Stomach smooth muscle (tissue), 2 donors: Measurements from ENCODE around the gene NDRG2.
"Not testable (repeated sequence)": the region's sequence is repeated elsewhere in the genome, so short reads cannot be mapped to it uniquely, and the experiment has no call there.

ENCODE experiments used
- H3K27ac ChIP-seq: one replicate; pipeline ENCODE4 v1.7.0; 2013; ENCODE audit warnings: mild to moderate bottlenecking, low read length, inconsistent platforms
- H3K27me3 ChIP-seq, 2 donors: one replicate each; pipeline ENCODE4 v1.7.0; 2013; ENCODE audit warnings: low read length in 2 of 2; ENCODE audit not compliant: insufficient read depth in 2 of 2, control insufficient read depth in 1 of 2
- H3K36me3 ChIP-seq, 2 donors: one replicate each; pipeline ENCODE4 v1.7.0; 2013; ENCODE audit warnings: low read length in 2 of 2; ENCODE audit not compliant: control insufficient read depth in 2 of 2, insufficient read depth in 2 of 2
- H3K4me1 ChIP-seq: one replicate; pipeline ENCODE4 v1.7.0; 2013; ENCODE audit warnings: low read length; ENCODE audit not compliant: control insufficient read depth, insufficient read depth
- H3K4me3 ChIP-seq, 2 donors: one replicate each; pipeline ENCODE4 v1.7.0; 2013; ENCODE audit warnings: low read length in 2 of 2
- H3K9ac ChIP-seq, 2 donors: one replicate each; pipeline ENCODE4 v1.7.0; 2013; ENCODE audit warnings: low read length in 2 of 2, mild to moderate bottlenecking in 1 of 2
- H3K9me3 ChIP-seq, 2 donors: one replicate each; pipeline ENCODE4 v1.7.0; 2013; ENCODE audit warnings: low read length in 2 of 2; ENCODE audit not compliant: control insufficient read depth in 2 of 2
- donor health status: healthy.
- donor health status: Pancreatic carcinoma.

Gene NDRG2

DNA sequence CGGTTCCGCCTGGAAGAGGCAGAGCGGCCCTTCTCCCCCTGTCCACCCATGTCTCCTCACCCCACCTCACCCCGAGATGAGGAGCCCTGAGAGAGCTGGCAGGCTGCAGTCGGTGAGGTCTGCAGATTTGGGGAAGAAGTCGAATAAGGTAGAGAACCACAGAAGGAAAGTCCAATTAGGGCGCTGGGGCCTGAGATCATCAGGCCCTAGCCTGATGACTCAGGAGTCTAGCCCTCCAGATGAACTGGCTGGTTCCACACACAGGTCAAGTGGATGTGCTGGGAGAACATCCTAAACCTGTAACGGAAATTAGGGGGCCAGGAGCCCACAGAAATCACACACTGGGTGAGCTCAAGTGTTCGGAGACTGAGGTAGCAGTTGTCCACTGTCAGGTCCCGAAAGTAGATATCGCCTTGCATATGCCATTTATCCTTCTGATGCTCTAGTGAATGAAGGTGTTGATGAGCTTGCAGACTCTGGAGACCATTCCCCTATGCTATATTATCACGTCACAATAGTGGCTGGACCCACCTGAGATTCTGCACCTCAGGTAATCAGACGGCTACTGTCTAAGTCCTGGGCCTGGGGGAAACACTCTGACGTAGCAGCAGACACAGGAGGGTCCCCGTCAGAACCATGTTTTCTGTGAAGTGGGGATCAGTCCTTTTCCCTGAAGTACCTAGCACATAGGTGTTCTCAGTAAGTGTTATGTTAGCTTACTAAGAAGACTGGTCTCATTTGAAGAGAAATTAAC is 36.0 kb downstream of the NDRG2 start:
- Histone ChIP-seq H3K4me3 (peak overlapping the region in 1 of 2 donors; percentile 99), H3K4me1 (peaks cover 19% of the 10 kb centered on the region), H3K9ac (peak overlapping the region; percentile 7 to 79), H3K9me3 (no peaks in the 10 kb centered on the region), H3K36me3 (peaks cover 15 to 17% of the 10 kb centered on the region in 2 donors), H3K27me3 (no peaks in the 10 kb centered on the region), H3K27ac (peak overlapping the region; percentile 81)

DNA sequence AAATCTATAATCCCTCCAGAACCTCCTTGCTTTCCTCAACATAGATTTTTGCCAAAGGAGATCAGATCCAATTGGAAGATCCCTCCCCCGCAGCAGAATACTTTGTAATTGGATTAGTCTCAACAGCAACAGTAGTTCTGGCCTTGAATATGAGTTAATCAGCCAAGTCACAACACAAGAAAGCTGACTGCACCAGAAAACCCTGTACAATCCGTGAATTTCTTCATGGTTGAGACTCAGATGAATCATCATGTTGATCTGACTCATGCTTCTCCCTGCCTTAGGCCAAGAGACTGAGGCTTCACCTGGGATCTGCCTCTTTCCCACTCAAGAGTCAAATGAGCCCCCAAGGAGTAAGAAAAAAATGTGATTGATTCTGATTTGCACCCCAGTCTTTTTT is 38.0 kb downstream of the NDRG2 start:
- Histone ChIP-seq H3K9ac (no peak overlapping the region), H3K9me3 (no peaks in the 10 kb centered on the region), H3K27me3 (no peaks in the 10 kb centered on the region), H3K27ac (no peak overlapping the region), H3K4me1 (peaks cover 17% of the 10 kb centered on the region), H3K36me3 (peaks cover under 1% of the 10 kb centered on the region in 2 donors), H3K4me3 (no peak overlapping the region)

DNA sequence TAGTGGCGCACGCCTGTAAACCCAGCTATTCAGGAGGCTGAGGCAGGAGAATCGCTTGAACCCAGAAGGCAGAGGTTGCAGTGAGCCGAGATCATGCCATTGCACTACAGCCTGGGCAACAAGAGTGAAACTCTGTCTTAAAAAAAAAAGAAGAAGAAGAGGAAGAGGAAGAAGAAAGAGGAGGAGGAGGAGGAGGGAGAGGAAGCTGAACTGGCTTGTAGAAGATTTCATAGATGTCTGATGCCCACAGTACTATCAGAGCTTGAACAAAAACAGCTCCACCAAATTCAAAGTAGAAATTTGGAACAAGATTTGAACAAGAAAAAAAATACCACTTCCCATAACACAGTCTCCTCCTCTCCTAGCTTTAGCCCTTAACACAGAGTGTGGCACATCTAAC is 39.2 kb downstream of the NDRG2 start:
- H3K4me1 ChIP-seq = peaks cover 10% of the 10 kb centered on the region
- not testable (repeated sequence) for H3K27ac ChIP-seq, H3K9ac ChIP-seq, H3K27me3 ChIP-seq, H3K36me3 ChIP-seq, H3K4me3 ChIP-seq, H3K9me3 ChIP-seq

DNA sequence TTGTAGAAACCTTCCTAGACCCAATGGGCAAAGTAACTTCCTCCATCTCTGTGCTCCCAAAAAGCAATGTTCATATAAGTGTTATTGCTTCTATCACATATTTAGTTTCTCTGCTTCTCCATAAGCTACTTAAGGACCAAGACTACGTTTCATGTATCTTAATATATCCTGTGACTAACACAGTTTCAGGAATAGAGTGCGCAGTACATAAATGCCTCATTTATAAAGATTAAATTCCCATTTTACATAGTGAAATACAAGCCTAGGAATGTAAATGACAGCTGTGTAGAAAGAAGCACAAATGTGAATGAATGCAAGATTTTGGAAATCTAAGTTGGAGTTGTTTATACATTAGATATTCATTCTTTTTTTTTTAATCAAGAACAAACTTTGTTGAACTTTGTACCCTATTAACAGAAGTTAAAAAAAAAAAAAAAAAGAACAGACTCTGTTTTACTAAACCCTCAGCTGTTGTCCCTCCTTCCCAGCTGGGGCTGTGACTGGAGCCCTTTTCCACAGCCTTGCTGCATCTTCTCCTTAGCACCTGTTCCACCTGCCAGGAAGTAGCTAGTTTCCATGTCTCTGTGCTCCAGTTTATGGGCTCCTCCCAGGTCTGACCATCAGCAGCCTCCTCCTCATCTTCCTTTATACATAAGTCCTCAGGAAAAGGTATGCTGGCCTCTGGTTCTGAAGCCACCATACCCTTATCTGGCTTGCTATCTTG is 42.1 kb downstream of the NDRG2 start:
- no peaks in the 10 kb centered on the region for H3K27me3 ChIP-seq
- no peaks in the 10 kb centered on the region for H3K4me1 ChIP-seq
- H3K9me3 ChIP-seq = no peaks in the 10 kb centered on the region
- H3K36me3 ChIP-seq = no peaks in the 10 kb centered on the region
- no peak overlapping the region for H3K27ac ChIP-seq
- H3K4me3 ChIP-seq = no peak overlapping the region
- H3K9ac ChIP-seq = no peak overlapping the region

DNA sequence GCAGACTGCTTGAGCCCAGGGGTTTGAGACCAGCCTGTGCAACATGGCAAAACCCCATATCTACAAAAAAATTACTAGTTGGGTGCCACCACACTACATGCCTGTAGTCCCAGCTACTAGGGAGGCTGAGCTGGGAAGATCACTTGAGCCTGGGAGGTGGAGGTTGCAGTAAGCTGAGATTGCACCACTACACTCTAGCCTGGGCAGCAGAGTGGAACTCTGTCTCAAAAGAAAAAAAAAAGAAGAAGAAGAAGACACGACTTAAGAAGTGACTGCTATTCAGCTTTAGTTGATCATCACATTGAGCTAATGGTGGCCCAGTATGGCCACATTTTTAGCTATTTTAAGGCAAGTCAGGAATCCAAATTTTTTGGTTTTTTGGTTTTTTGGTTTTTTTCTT is 44.0 kb downstream of the NDRG2 start:
- Histone ChIP-seq H3K4me1 (no peaks in the 10 kb centered on the region), H3K36me3 (no peaks in the 10 kb centered on the region), H3K9me3 (no peaks in the 10 kb centered on the region), H3K27me3 (no peaks in the 10 kb centered on the region), H3K4me3 (no peak overlapping the region), H3K27ac (no peak overlapping the region), H3K9ac (no peak overlapping the region)

DNA sequence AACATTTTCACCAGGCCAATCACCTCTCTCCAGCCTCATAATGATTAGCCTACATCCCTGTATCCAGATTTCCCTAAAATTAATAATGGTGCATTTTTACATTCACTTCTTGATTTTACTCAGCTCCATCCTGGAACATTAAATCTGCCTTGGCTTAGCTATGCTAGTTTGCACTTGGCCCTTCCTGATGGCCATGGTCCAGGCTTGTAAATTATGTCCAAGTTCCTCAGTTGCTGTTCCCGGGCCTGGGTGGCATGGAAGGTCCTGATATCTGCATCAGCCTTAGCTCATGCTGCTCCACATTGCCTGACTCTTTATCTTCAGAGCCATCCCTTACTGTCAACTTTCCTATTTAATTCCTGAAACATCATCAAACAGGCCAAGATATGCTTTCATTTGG is 46.2 kb downstream of the NDRG2 start:
- no peak overlapping the region for H3K27ac ChIP-seq
- no peaks in the 10 kb centered on the region for H3K4me1 ChIP-seq
- H3K27me3 ChIP-seq = no peaks in the 10 kb centered on the region
- no peaks in the 10 kb centered on the region for H3K9me3 ChIP-seq
- H3K36me3 ChIP-seq = no peaks in the 10 kb centered on the region
- H3K4me3 ChIP-seq = no peak overlapping the region
- no peak overlapping the region for H3K9ac ChIP-seq

DNA sequence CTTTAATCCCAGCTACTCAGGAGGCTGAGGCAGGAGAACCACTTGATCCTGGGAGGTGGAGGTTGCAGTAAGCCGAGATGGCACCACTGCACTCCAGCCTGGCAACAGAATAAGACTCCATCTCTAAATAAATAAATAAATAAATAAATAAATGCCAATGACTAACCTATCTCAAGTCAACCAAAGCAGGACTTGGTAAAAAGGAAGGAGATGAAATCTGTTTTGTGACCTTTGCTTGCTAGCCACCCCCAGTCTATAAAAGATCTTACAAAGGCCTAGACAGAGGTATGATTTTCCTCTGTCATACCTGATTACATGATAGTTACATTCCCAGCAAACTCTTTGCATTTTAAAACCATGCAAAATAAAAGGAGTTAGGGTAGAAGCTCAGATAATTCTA is 48.6 kb downstream of the NDRG2 start:
- Histone ChIP-seq H3K27ac (no peak overlapping the region), H3K36me3 (no peaks in the 10 kb centered on the region), H3K9me3 (no peaks in the 10 kb centered on the region), H3K4me1 (peaks cover 4% of the 10 kb centered on the region), H3K27me3 (no peaks in the 10 kb centered on the region), H3K4me3 (no peak overlapping the region), H3K9ac (no peak overlapping the region)

DNA sequence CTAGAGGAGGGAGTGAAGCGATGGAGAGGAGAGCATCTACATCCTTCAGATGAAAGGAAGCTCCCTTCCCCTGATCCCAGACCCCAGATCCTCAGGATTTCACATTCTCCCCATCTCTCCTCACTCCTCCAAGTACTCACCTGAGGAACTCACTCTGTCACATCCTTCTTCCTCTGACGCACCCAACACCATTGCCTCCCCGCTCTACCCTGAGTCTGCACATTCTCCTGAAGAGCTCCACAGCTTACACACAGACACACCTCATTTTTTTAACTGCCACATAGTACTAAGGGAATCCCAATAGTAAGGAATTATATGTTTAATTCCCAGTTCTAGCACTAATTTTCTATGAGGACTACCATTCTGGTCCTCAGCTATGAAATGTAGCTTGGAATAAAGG is 51.4 kb downstream of the NDRG2 start:
- H3K9ac ChIP-seq = no peak overlapping the region
- H3K36me3 ChIP-seq = no peaks in the 10 kb centered on the region
- H3K9me3 ChIP-seq = no peaks in the 10 kb centered on the region
- no peaks in the 10 kb centered on the region for H3K27me3 ChIP-seq
- no peak overlapping the region for H3K4me3 ChIP-seq
- peaks cover 8% of the 10 kb centered on the region for H3K4me1 ChIP-seq
- no peak overlapping the region for H3K27ac ChIP-seq

DNA sequence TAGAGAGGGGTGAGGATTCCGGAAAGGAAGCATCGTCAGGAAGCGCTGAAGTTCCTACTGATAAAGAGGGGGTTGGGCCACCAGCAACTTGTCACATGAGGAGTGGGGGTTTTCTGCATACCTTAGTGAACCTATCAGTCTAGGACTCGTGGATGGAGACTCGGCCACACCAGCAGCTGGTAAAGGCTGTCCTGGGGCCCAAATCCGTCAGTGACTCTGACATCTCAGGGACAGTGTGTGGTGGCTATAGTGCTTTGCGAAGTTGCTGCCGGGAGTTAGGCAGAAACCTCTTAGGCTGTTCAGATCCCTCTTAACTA is 53.2 kb downstream of the NDRG2 start:
- H3K4me3 ChIP-seq = peak overlapping the region; percentile 84 to 88
- no peaks in the 10 kb centered on the region for H3K9me3 ChIP-seq
- peaks cover 8% of the 10 kb centered on the region for H3K4me1 ChIP-seq
- H3K27ac ChIP-seq = peak overlapping the region; percentile 24
- peak overlapping the region in 1 of 2 donors; percentile 60 for H3K9ac ChIP-seq
- H3K36me3 ChIP-seq = no peaks in the 10 kb centered on the region
- no peaks in the 10 kb centered on the region for H3K27me3 ChIP-seq

DNA sequence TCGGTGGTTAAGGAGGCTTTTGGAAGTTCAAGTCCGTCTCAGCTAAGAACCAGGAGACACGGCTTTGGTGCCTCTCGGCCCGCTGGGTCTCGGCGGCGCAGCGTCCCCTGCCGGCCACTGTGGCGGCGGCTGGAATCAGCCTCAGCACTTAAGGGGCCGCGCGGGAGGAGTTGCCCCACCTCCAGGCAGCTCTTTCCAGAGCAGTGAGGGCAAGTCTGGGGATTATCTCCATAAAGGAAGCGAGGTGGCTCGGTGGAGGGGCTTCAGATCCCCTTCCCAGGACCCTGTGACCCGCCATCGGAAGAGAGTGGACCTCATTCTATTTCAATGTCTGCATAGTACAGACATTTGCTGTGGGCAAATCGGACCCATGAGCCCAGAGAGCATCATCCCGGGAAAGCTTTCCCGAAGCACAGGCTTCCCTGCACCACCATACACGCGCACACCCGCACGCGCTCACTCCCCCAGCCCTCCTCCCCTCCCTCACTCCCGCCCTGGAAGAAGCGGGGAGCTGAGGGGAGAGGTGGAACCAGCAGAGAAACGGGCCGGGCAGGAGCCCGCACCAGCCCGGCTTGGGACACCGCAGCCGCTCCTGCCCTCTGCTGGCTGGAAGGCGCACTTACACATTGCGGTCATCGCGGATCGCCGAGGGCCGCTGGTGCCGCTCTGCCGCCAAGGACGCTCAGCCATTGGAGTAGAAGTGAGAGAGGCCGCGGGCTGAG is 53.7 kb downstream of the NDRG2 start:
- H3K27ac ChIP-seq = peak overlapping the region; percentile 24
- peak overlapping the region; percentile 84 to 88 for H3K4me3 ChIP-seq
- peaks cover 8% of the 10 kb centered on the region for H3K4me1 ChIP-seq
- H3K36me3 ChIP-seq = no peaks in the 10 kb centered on the region
- no peaks in the 10 kb centered on the region for H3K9me3 ChIP-seq
- peak overlapping the region; percentile 58 to 60 for H3K9ac ChIP-seq
- H3K27me3 ChIP-seq = peaks cover 0 to 2% of the 10 kb centered on the region in 2 donors

DNA sequence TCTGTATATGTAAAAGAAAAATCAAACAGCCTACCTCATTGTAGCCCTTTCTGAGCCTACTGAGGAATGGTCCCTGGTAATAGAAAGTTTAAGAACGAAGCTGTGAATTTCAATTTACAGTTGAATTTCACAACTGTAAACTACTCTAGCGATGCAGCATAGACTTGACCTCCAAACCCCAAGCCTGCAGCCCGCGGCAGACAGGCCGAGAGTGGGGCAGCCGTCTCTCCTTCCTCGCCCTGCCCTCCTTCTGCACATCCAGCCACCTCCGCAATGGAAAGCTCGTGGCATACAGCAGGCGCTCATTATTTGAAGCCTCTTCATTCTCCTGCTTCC is 54.2 kb downstream of the NDRG2 start:
- peaks cover 0 to 2% of the 10 kb centered on the region in 2 donors for H3K27me3 ChIP-seq
- H3K4me3 ChIP-seq = peak overlapping the region; percentile 84 to 88
- peak overlapping the region in 1 of 2 donors; percentile 58 for H3K9ac ChIP-seq
- H3K4me1 ChIP-seq = peaks cover 8% of the 10 kb centered on the region
- peak overlapping the region; percentile 24 for H3K27ac ChIP-seq
- no peaks in the 10 kb centered on the region for H3K9me3 ChIP-seq
- no peaks in the 10 kb centered on the region for H3K36me3 ChIP-seq
